GM12892 (cell line): ENCODE measurements around the gene VSIG1.

Experiments used
- POLR2A ChIP-seq: IDR thresholded peaks from 2 replicates; pipeline ENCODE4 v1.6.1; 2011; ENCODE audit warnings: low read depth, low read length, control low read depth
- POLR2AphosphoS5 ChIP-seq: IDR thresholded peaks from 2 replicates; pipeline ENCODE4 v1.6.1; 2011; ENCODE audit warnings: low read depth, low read length, control low read depth
- TAF1 ChIP-seq: IDR thresholded peaks from 2 replicates; pipeline ENCODE4 v1.6.1; 2011; ENCODE audit warnings: low read depth, mild to moderate bottlenecking, control low read depth, low read length, borderline replicate concordance

DNA sequence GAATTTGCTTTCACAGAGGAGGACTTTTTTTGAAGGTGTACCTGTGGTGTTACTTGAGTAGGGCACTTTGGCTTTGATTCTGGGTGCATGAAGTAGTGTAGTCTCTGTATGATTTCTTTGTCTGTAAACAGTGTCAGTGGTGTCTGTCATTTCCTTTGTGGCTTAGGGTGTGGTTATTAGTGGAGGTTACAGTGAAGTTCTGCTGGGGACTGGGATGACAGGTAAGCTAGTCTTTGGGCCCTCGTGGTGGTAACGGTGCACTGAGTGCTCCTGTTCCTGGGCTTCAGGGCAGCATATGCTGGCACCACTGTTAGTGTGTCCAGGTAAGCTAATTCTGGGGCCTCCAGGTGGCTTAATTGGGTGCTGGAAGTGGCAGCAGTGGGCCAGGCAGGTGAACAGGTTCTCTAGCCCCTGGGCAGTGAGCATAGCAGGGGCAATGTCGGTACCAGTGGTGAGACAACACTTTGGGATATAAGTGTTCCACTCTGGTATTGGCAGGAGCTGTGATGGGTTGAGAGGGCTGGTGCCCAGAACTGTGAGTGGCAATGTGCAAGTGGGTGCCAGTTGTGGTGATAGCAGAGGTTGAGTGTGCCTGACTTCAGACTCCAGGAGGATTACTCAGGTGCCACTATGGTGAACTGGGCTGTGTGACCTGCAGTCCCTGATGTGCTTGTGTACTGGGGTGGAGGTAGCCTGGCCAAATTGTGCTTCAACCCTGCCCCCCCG lies 26.0 kb upstream of the VSIG1 start:
- no peak for TF ChIP-seq POLR2AphosphoS5
- no peak for TF ChIP-seq POLR2A
- TF ChIP-seq TAF1 = no peak
